Stimulated activated CD8-positive, alpha-beta memory T cell treated with anti-CD3 and anti-CD28 coated beads, Interleukin-12 subunit alpha, Interleukin-12 subunit beta, amount 100 ng/mL, for 24 hours (primary cell): ENCODE results near the gene ANLN.
"Not testable (repeated sequence)": the region's sequence is repeated elsewhere in the genome, so short reads cannot be mapped to it uniquely, and the experiment has no call there.

ENCODE experiments used
- DNase-seq: peaks from one replicate; pipeline ENCODE4 v3.0.0-alpha.2; 2020; ENCODE audit errors: extremely low read depth

Gene ANLN

DNA sequence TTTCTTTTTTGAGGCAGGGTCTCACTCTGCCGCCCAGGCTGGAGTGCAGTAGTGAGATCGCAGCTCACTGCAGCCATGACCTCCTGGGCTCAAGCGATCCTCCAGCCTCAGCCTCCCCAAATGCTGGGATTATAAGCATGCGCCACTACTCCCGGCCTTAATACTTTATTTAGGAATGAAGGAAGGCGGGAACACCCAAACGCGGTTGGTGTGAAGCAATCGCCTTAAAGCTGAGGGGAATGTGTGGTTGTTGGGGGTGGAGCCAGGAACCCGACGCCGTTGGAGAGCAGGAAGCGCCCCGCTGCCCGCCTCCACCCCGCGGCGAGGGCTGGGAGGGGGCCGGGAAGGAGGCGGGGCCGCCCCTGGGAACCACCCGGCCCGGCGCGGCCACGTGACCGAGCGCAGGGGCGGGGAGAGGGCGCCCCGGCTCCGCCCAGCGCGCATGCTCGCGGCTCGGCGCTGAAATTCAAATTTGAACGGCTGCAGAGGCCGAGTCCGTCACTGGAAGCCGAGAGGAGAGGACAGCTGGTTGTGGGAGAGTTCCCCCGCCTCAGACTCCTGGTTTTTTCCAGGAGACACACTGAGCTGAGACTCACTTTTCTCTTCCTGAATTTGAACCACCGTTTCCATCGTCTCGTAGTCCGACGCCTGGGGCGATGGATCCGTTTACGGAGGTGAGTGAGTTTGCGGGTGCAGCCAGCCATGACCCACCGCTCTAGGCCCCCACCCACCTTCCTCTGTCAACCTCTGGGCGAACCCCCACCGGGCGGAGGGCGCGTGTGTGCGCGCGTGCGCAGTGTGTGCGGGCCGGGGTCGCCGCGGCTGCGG lies at the start of gene ANLN:
ANLN (plus strand) TSS at position 492 of the 828 bp plus-strand sequence; CDS start at position 657, 165 bp downstream.
- peak; percentile 59 for DNase-seq

DNA sequence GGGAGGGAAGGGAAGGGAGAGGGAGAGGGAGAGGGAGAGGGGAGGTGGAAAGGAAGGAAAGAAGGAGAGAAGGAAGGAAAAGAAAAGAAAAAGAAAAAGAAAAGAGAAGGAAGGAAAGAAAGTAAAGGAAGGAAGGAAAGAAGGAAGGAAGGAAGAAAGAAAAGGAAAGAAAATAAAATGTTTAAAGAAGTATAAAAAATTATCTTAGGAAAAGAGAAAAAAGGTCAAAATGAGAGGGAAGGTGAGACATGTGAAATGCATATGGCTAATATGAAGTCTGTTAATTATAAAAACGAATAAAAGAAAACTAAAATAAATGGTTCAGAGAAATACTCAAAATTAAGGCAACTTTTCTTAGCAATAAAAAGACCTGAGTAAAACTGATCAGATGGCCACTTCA lies 46.1 kb upstream of the ANLN start:
- DNase-seq, result no peak

DNA sequence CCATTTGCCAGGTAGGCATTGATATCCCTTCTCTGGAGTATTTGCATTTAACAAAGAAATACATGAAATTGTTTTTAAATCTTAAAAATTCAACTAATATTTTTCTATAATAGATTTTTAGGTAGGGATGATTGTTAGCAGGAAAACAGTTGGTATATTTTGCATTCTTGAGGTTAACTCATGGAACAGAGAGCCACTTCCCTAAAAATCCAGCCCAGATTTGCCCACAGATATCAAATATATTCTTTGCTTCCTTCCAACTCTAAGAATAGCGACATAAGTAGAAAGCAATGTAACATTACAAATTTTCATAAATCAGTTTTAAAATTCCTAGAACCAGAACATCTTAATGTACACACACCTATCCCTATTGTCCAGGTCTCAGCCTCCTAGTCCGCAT lies 45.0 kb upstream of the ANLN start:
- DNase-seq, result no peak

GRCh38 chr7:36346260-36346831 lies 43.3 kb upstream of the ANLN start:
- DNase-seq, result no peak

DNA sequence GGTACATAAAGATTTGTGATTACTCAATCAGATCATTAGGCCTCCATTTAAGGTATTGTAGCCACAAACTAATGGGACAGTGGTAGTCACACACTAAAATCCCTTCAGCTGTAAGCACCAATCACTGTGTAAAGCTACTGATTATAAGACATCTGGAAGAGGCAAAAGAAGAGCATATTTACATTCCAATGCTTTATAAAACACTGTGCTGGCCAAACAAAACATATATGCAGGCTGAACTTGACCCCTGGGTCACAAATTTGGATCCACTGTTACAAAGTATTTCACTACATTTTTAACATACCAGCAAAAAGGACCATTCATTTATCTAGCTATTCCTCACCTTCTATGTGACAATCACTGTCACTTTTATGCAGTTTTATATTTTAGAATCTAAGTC lies 41.4 kb upstream of the ANLN start:
- DNase-seq, result no peak

DNA sequence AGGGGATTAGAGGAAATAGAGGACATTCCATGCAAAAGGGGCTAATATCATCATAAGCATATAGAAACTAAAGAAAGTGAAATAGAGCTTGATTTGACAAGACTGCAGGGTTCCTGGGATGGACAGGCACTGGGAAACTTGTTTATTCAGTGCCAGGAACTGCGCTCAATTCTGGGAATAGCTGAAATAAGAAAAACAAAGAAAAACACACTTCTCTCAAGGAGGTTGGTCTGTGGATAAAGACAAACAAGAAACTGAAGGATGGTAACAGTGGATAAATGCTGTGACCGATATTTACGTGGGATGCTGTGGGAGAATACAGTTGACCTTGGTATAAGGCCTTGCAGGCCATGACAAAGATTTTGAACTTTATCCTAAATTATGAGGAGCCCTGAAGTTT lies 40.9 kb upstream of the ANLN start:
- no peak for DNase-seq

DNA sequence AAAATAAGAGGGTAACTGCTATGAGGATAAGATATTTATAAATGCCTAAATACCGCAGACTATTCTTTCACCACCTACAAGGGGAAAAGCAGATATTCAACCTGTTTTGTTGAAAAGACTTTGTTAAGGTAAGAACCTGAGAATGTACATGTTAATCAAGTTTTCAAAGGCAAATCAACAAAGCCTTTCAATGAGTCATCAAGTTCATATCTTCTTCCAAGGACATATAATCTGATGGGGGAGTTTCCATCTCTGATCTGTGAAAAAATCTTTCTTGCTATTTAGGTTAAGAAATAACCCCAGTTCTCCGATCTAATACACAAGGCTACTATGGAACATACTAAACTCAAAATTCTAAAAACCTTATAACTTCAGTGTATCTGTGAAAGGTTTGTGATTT lies 40.0 kb upstream of the ANLN start:
- DNase-seq, result no peak

- no peak for DNase-seq
Measured at GRCh38 chr7:36355490-36355889, 34.2 kb upstream of the ANLN start.

GRCh38 chr7:36357054-36357453 lies 32.6 kb upstream of the ANLN start:
- DNase-seq, result no peak

GRCh38 chr7:36358589-36358988 lies 31.1 kb upstream of the ANLN start:
- no peak for DNase-seq

DNA sequence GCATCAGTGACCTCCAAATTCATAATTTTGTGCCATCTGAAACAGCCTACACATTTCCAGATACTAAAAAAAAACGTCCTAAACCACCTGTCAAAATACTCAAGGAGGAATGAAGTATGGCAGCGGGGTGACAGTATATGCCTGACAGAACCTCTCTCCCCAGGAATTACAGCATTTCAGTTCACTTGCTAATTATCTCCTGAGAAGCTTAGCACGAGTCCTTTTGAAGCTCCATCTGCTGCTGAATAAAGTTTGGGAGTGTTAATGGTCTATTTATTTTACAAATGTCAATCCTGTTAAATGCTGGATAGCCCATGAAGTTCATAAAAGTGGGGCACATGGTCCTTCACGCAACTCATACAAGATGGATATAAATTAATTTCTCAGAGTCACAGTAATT lies 29.4 kb upstream of the ANLN start:
- no peak for DNase-seq

- DNase-seq, result no peak
Measured at GRCh38 chr7:36361227-36361626, 28.4 kb upstream of the ANLN start.

DNA sequence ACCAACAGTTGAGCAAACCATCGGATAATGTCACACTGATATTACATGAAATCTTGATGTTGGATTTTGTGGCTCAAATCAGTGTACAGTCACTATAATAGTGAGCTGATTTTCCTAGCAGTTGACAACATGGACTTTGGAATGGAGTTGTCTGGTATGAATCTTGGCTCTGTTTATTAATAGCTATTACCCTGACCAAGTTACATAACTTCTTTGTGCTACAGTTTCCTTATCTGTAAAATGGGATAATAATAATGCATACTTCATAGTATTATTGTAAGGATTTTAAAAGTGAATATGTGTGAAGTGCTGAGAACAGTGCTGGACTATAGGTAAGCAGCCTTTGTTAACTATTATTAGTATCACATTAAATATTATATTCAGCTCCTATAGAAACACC lies 26.1 kb upstream of the ANLN start:
- DNase-seq, result no peak

GRCh38 chr7:36366005-36366717 lies 23.5 kb upstream of the ANLN start:
- DNase-seq, result no peak

DNA sequence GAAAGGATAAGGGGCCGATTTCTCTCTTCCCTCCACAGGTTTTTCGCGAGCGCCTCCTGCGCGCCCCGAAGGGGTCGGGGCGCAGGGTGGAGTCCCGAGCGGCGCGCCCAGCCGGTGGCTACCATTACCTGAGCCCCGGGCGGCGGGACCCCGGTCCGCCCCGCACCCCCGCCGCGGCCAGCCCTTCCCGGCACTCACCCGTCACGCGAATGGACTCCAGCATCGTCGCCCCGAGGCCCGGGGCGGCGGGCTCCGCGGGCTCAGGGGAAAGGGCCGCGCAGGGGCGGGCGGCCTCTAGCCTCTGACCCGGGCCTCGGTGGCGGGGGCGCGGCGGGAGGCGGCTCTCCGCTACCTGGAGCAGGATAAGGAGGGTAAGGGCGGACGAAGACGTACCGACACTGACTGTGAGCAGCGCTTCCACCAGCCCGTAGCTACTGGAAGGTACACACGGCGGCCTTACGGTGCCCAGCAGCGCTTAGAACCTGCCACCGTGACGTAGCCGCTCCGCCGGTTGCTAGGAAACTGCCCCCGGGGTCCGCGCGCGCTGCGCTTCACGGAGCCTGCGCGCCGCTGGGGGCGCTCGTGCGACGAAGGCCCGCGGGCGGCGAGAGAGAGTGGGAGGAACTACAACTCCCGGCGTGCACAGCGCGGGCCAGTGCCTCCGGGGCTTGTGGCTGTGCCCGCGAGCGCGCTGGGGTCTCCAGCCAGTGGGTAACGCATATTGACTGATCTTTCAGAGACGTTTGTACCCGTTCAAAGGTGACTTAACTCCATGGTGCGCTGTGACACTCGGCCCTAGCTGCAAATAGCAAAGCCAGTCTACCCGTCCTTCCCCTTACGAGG lies 22.7 kb upstream of the ANLN start:
- DNase-seq, result peak; percentile 83

GRCh38 chr7:36367561-36368077 lies 22.0 kb upstream of the ANLN start:
- no peak for DNase-seq

GRCh38 chr7:36368496-36368895 lies 21.2 kb upstream of the ANLN start:
- DNase-seq, result no peak

- DNase-seq, result no peak
Measured at GRCh38 chr7:36369171-36369570, 20.5 kb upstream of the ANLN start.

- no peak for DNase-seq
Measured at GRCh38 chr7:36370046-36370445, 19.6 kb upstream of the ANLN start.

- DNase-seq, result no peak
Measured at GRCh38 chr7:36372156-36372555, 17.5 kb upstream of the ANLN start.

- DNase-seq, result not testable (repeated sequence)
Measured at GRCh38 chr7:36378555-36378954, 11.1 kb upstream of the ANLN start.
